ENCODE data around the gene PDE5A.
"Not testable (repeated sequence)": the region's sequence is repeated elsewhere in the genome, so short reads cannot be mapped to it uniquely, and the experiment has no call there.

GRCh38 chr4:119662612-119663011 is 34.0 kb upstream of the PDE5A start:
- TF ChIP-seq, protein P1, sequence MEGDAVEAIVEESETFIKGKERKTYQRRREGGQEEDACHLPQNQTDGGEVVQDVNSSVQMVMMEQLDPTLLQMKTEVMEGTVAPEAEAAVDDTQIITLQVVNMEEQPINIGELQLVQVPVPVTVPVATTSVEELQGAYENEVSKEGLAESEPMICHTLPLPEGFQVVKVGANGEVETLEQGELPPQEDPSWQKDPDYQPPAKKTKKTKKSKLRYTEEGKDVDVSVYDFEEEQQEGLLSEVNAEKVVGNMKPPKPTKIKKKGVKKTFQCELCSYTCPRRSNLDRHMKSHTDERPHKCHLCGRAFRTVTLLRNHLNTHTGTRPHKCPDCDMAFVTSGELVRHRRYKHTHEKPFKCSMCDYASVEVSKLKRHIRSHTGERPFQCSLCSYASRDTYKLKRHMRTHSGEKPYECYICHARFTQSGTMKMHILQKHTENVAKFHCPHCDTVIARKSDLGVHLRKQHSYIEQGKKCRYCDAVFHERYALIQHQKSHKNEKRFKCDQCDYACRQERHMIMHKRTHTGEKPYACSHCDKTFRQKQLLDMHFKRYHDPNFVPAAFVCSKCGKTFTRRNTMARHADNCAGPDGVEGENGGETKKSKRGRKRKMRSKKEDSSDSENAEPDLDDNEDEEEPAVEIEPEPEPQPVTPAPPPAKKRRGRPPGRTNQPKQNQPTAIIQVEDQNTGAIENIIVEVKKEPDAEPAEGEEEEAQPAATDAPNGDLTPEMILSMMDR (IDR thresholded peaks at IDR 0.05 in 2 of 3, conservative IDR thresholded peaks at IDR 0.05 in 1 of 3; ENCODE audit: borderline replicate concordance in 1 of 3, insufficient read depth in 1 of 3, low read depth in 2 of 3, low read length in 2 of 3): not testable (repeated sequence)
- not testable (repeated sequence) for TF ChIP-seq POLR2A (IDR thresholded peaks at IDR 0.05; ENCODE audit: borderline replicate concordance, extremely low read depth, insufficient read depth, insufficient read length); POLR2AphosphoS5 (IDR thresholded peaks at IDR 0.05; ENCODE audit: low read depth, low read length); ZNF274 (IDR thresholded peaks at IDR 0.05; ENCODE audit: low read depth, low read length); EZH2 (IDR thresholded peaks at IDR 0.05); YY1 (IDR thresholded peaks at IDR 0.05; ENCODE audit: extremely low read depth, insufficient replicate concordance, low read depth, low read length); SRF (IDR thresholded peaks at IDR 0.05; ENCODE audit: low read depth); SIN3A (IDR thresholded peaks at IDR 0.05; ENCODE audit: low read depth); MAX (IDR thresholded peaks at IDR 0.05); ZFX (IDR thresholded peaks at IDR 0.05); TCF7L2 (IDR thresholded peaks at IDR 0.05; ENCODE audit: borderline replicate concordance, extremely low read depth, insufficient read depth, insufficient read length); JUND (IDR thresholded peaks at IDR 0.05)
